Activated CD4-positive, alpha-beta T cell treated with anti-CD3 and anti-CD28 coated beads for 1 hour (primary cell): Measurements from ENCODE around the gene SLC25A5.

Source experiments
- DNase-seq: peaks from one replicate; pipeline ENCODE4 v3.0.0-alpha.2; 2020

Gene SLC25A5

GRCh38 chrX:119512146-119512800 is 44.0 kb downstream of the SLC25A5 start:
- no peak for DNase-seq

- peak; percentile 12 for DNase-seq
These were observed 48.0 kb downstream of the SLC25A5 start for GRCh38 chrX:119516157-119516702.

GRCh38 chrX:119518371-119518770 is 50.1 kb downstream of the SLC25A5 start:
- no peak for DNase-seq
